ENCODE data around the gene CAMKMT.

CAMKMT gene

DNA sequence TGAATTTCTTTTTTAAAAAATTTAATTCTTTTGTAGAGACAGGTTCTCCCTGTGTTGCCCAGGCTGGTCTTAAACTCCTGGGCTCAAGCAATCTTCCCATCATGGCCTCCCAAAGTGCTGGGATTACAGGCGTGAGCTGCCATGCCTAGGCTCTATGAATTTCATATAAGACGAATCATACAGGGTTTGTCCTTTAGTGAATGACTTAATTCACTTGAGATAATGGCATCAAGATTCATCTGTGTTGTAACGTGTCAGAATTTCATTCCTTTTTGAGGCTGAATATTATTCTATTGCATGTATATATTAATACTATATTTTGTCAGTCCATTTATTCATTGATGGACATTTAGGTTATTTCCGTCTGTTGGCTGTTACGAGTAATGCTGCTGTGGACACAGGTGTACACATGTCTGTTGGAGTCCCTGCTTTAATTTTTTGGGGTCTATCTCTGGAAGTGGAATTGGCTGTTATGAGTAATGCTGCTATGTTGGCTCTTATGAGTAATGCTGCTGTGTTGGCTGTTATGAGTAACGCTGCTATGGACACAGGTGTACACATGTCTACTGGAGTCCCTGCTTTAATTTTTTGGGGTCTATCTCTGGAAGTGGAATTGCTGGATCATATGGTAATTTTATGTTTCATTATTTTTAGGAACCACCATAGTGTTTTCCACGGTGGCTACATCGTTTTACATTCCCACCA lies 210.6 kb downstream of the CAMKMT start:
- H3K4me3 ChIP-seq (ENCODE audit: low read depth, low read length): no peak overlapping the region
- TF ChIP-seq, protein P1, sequence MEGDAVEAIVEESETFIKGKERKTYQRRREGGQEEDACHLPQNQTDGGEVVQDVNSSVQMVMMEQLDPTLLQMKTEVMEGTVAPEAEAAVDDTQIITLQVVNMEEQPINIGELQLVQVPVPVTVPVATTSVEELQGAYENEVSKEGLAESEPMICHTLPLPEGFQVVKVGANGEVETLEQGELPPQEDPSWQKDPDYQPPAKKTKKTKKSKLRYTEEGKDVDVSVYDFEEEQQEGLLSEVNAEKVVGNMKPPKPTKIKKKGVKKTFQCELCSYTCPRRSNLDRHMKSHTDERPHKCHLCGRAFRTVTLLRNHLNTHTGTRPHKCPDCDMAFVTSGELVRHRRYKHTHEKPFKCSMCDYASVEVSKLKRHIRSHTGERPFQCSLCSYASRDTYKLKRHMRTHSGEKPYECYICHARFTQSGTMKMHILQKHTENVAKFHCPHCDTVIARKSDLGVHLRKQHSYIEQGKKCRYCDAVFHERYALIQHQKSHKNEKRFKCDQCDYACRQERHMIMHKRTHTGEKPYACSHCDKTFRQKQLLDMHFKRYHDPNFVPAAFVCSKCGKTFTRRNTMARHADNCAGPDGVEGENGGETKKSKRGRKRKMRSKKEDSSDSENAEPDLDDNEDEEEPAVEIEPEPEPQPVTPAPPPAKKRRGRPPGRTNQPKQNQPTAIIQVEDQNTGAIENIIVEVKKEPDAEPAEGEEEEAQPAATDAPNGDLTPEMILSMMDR (IDR thresholded peaks at IDR 0.05; ENCODE audit: low read depth, low read length): no peak
- in situ Hi-C loops (cut with HindIII; ENCODE audit: low sequenced_read_pairs): no loop called here
- peak; percentile 22 for DNase-seq (ENCODE audit: low read depth, low spot score)

DNA sequence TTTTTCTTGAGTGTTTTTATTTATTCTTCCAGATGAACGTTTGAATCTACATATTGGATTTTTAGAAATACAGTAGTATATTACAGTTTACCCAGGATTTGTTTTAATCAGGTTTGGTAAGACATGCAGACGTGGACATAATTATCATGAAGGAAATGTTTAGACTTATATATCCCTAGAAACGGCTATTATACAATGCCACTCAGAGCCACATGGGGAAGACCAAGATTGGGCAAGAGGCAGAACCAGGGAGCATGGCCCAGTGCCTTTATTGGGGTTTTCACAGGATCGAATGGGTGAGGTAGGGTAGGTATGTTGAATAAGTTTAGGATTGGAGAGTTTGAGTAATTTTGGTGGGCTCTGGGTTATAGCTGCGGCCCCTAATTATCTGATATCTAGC lies 212.2 kb downstream of the CAMKMT start:
- TF ChIP-seq, protein P1 (IDR thresholded peaks at IDR 0.05; ENCODE audit: low read depth, low read length): no peak
- H3K4me3 ChIP-seq (ENCODE audit: low read depth, low read length): no peak overlapping the region
- in situ Hi-C loops (cut with HindIII; ENCODE audit: low sequenced_read_pairs): no loop called here
- no peak for DNase-seq (ENCODE audit: low read depth, low spot score)

DNA sequence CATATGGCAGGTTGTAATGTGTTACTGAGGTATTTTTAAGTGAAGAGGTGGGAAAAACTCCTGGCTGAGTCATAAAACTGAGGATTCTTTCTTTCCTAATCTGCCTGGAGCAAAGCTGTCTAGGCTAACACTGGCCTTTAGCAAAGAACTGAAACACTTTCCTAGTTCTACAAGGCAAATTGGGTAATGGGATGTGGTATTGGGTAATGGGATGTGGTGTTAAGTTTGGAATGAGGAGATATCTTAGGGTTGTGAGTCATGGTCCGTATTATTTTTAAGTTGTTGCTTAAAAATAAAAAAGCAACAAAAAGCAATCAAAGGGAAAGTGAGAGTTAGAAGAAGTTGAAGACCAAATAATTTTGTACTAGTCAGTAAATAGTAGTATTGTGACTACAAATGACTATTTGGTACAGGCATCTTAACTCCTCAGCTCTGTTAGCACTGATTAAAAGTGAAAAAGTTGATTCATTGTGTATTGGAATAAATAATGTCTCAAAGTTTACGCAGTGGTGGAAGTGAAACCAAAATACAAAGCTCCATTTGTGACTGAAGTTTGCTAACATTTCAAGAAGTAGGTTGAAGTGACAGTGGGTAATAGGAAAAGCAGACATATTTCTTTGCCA lies 216.8 kb downstream of the CAMKMT start:
- TF ChIP-seq, protein P1 (IDR thresholded peaks at IDR 0.05; ENCODE audit: low read depth, low read length): no peak
- in situ Hi-C loops (cut with HindIII; ENCODE audit: low sequenced_read_pairs): no loop called here
- peak; percentile 53 for DNase-seq (ENCODE audit: low read depth, low spot score)
- no peak overlapping the region for H3K4me3 ChIP-seq (ENCODE audit: low read depth, low read length)

DNA sequence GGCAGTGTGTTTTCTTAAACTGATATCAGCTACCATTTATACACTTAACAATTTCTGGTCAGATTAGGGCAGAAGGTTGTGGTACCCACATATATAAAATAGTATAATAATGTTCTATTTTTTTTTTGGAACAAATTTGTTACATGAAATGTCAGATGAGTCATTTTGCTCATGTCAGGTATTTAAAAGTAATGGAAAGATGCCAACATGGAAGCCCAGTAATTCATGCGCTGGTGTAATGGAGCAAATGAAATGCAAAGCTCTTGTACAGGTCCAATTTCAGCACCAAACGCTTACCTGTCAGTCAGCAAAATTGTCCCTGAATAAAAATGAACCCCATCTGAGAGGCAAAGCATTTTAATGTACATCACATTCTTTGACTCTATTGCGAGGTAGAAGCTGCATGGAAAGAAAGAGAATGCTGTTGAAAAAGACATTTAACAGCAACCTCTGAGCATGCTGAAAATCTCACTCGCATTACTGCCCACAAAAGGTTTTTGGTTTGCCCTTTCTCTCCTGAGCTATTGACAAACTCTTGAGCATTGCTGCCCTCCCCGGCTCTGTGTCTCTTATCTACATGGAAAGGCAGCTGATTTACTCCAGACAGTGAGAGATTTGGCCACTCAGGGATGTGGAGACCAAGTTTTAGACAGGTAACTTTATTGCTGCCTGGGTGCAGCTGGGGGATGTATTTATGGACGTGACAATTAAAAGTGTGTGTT lies 217.5 kb downstream of the CAMKMT start:
- in situ Hi-C loops (cut with HindIII; ENCODE audit: low sequenced_read_pairs): no loop called here
- H3K4me3 ChIP-seq (ENCODE audit: low read depth, low read length): no peak overlapping the region
- no peak for DNase-seq (ENCODE audit: low read depth, low spot score)
- TF ChIP-seq, protein P1 (IDR thresholded peaks at IDR 0.05; ENCODE audit: low read depth, low read length): no peak

DNA sequence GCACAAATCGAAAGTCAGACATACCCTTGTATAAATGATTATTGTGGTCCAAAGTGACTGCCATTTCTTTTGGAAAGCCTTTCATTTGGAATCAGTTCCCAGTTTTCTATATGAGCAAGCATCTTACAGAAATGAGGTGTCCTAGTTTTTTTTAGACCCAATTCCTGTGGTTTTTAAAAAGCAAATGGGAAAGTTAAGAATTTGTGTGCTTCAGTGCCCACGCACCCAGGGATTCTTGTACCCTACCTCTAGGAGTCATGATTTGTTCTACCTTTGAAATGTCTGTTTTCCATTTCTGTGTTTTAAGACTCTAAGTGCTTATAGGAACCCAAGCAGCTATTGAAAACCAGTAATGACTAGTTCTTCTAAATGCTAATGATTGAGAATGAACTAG lies 218.1 kb downstream of the CAMKMT start:
- no peak for DNase-seq (ENCODE audit: low read depth, low spot score)
- TF ChIP-seq, protein P1 (IDR thresholded peaks at IDR 0.05; ENCODE audit: low read depth, low read length): no peak
- in situ Hi-C loops (cut with HindIII; ENCODE audit: low sequenced_read_pairs): no loop called here
- H3K4me3 ChIP-seq (ENCODE audit: low read depth, low read length): no peak overlapping the region

DNA sequence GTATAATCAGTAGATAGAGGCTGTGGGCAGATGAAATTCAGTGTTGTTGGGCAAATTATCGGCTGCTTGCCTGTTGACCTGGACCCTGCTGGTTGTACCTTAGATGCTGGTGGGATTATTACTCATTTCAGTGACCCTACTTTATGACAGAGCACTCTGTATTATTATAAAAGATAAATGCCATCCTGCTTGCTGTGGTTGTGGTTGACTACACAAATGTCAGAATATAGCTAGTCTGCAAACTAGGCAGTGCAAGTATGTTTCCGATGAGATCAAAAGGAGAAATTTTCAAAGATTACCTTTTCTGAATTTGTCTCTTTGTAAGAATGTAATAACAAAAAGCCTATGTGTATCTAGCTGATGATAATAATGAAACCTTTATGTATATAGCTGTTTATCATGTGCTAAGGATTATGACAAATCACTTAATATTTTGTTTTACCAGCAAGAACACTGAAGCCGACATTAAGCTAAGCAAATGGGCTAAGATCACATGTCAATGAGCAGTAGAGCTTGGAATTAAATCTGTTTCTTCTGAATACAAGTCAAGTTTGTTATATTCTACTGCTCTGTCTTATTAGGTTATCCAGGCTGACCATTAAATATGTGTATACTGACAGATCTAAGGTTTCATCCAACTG lies 219.2 kb downstream of the CAMKMT start:
- DNase-seq (ENCODE audit: low read depth, low spot score): no peak
- TF ChIP-seq, protein P1 (IDR thresholded peaks at IDR 0.05; ENCODE audit: low read depth, low read length): no peak
- no peak overlapping the region for H3K4me3 ChIP-seq (ENCODE audit: low read depth, low read length)
- in situ Hi-C loops (cut with HindIII; ENCODE audit: low sequenced_read_pairs): no loop called here

Data from astrocyte of the spinal cord (primary cell).